ENCODE data around the gene COL8A1. TPM values are rescaled to one million over a fixed set of nuclear protein-coding genes. Genes with fewer than 3 reads are reported as not detected.

Gene COL8A1
- total and polyA plus RNA-seq, 8 donors, result 0.24 to 10.1 (median 0.59) TPM

- intact Hi-C loops (cut with DNase I), result no loop called here
- TF ChIP-seq CTCF (IDR thresholded peaks at IDR 0.05), result no peak
- FAIRE-seq (no peak), ATAC-seq (no peak), DNase-seq (no peak)
- H3K27ac ChIP-seq, result no peak overlapping the region
- H3K4me3 ChIP-seq, result no peak overlapping the region
- no peaks in the 10 kb centered on the region for H3K27me3 ChIP-seq
- no peaks in the 10 kb centered on the region for H3K9me3 ChIP-seq
- no peaks in the 10 kb centered on the region for H3K36me3 ChIP-seq
- H3K4me1 ChIP-seq, result no peaks in the 10 kb centered on the region
- WGBS, 2 donors, result 43 to 54% methylated on average over 4 of the region's 4 CpGs
Observed at GRCh38 chr3:99627062-99627826, 11.2 kb upstream of the COL8A1 start.

GRCh38 chr3:99630815-99631214 is 7.6 kb upstream of the COL8A1 start:
- H3K27me3 ChIP-seq, result peaks cover 0 to 2% (median under 1%) of the 10 kb centered on the region in 4 donors
- H3K36me3 ChIP-seq, result no peaks in the 10 kb centered on the region
- FAIRE-seq (no peak), ATAC-seq (no peak), DNase-seq (no peak)
- no peaks in the 10 kb centered on the region for H3K4me1 ChIP-seq
- no peak overlapping the region for H3K27ac ChIP-seq
- intact Hi-C loops (cut with DNase I), result no loop called here
- TF ChIP-seq CTCF (IDR thresholded peaks at IDR 0.05), result no peak
- no peak overlapping the region for H3K4me3 ChIP-seq
- H3K9me3 ChIP-seq, result no peaks in the 10 kb centered on the region
- 34 to 44% methylated on average over 1 of the region's 1 CpG for WGBS, 2 donors

GRCh38 chr3:99633887-99634558 is 4.4 kb upstream of the COL8A1 start:
- DNase-seq, result no peak

GRCh38 chr3:99634881-99635280 is 3.5 kb upstream of the COL8A1 start:
- no peaks in the 10 kb centered on the region for H3K9me3 ChIP-seq
- peaks cover 0 to 22% (median 5%) of the 10 kb centered on the region in 4 donors for H3K27me3 ChIP-seq
- FAIRE-seq, result no peak
- no peak for DNase-seq
- no peak for TF ChIP-seq CTCF (IDR thresholded peaks at IDR 0.05)
- intact Hi-C loops (cut with DNase I), result no loop called here
- peaks cover 0 to 9% (median 5%) of the 10 kb centered on the region in 3 donors for H3K4me1 ChIP-seq
- WGBS, 2 donors, result 57 to 70% methylated on average over 1 of the region's 1 CpG
- H3K27ac ChIP-seq, result no peak overlapping the region
- ATAC-seq, result no peak
- H3K4me3 ChIP-seq, result no peak overlapping the region
- no peaks in the 10 kb centered on the region for H3K36me3 ChIP-seq

More at GRCh38 chr3:99633887-99634558, 4.4 kb upstream of the COL8A1 start:
- H3K36me3 ChIP-seq, result no peaks in the 10 kb centered on the region
- intact Hi-C loops (cut with DNase I), result no loop called here
- H3K4me1 ChIP-seq, result peaks cover 0 to 9% (median 5%) of the 10 kb centered on the region in 3 donors
- FAIRE-seq (no peak), ATAC-seq (no peak)
- no peaks in the 10 kb centered on the region for H3K9me3 ChIP-seq
- no peak overlapping the region for H3K4me3 ChIP-seq
- H3K27ac ChIP-seq, result no peak overlapping the region
- no peak for TF ChIP-seq CTCF (IDR thresholded peaks at IDR 0.05)
- H3K27me3 ChIP-seq, result peaks cover 0 to 22% (median 5%) of the 10 kb centered on the region in 4 donors
- WGBS, 2 donors, result 55% methylated on average over 7 of the region's 7 CpGs

- Histone ChIP-seq H3K4me1 (peaks cover 0 to 9% (median 5%) of the 10 kb centered on the region in 3 donors), H3K36me3 (no peaks in the 10 kb centered on the region), H3K27me3 (peaks cover 0 to 22% (median 5%) of the 10 kb centered on the region in 4 donors), H3K27ac (no peak overlapping the region), H3K9me3 (no peaks in the 10 kb centered on the region), H3K4me3 (no peak overlapping the region)
- DNase-seq (no peak), FAIRE-seq (no peak), ATAC-seq (no peak)
- no peak for TF ChIP-seq CTCF (IDR thresholded peaks at IDR 0.05)
- intact Hi-C loops (cut with DNase I), result no loop called here
- WGBS, 2 donors, result 61 to 69% methylated on average over 1 of the region's 1 CpG
Observed at GRCh38 chr3:99635348-99635747, 3.0 kb upstream of the COL8A1 start.
